Kidney epithelial cell (primary cell): ENCODE measurements around the gene SGO2. TPM values are rescaled to one million over a fixed set of nuclear protein-coding genes. Genes with fewer than 3 reads are reported as not detected.

ENCODE experiments used
- DNase-seq: peaks from one replicate; pipeline ENCODE4 v3.0.0-alpha.2; 2010; ENCODE audit warnings: low read depth
- H3K27me3 ChIP-seq: 2 replicates; pipeline ENCODE4 v1.6.0; 2011; ENCODE audit warnings: low read length; ENCODE audit not compliant: control insufficient read depth, insufficient read depth
- H3K36me3 ChIP-seq: 2 replicates; pipeline ENCODE4 v1.5.1; 2011; ENCODE audit warnings: low read length; ENCODE audit not compliant: control insufficient read depth, insufficient read depth
- H3K4me3 ChIP-seq: 2 replicates; pipeline ENCODE4 v1.5.1; 2011; ENCODE audit warnings: low read depth, mild to moderate bottlenecking, control low read depth, low read length
- CTCF ChIP-seq: IDR thresholded peaks from 2 replicates; pipeline ENCODE4 v1.5.1; 2011; ENCODE audit warnings: mild to moderate bottlenecking, moderate library complexity, low read length, control low read depth, inconsistent platforms; ENCODE audit not compliant: insufficient read depth, poor library complexity, severe bottlenecking
- total RNA-seq: library from RNA; depleted of rRNA; stranded (reverse); fragments of >200 nt; gene quantifications from 2 replicates; pipeline ENCODE4 v1.2.3, GENCODE V29; 2015

SGO2 gene
- total RNA-seq, 1 donor from 2014 or later, result 5.4 TPM

GRCh38 chr2:200584639-200585038 is 58.6 kb downstream of the SGO2 start:
- no peak for DNase-seq
- TF ChIP-seq CTCF, result no peak
- H3K4me3 ChIP-seq, result no peak overlapping the region
- no peaks in the 10 kb centered on the region for H3K36me3 ChIP-seq
- H3K27me3 ChIP-seq, result no peaks in the 10 kb centered on the region

- DNase-seq, result no peak
- no peaks in the 10 kb centered on the region for H3K36me3 ChIP-seq
- H3K27me3 ChIP-seq, result no peaks in the 10 kb centered on the region
- TF ChIP-seq CTCF, result no peak
- H3K4me3 ChIP-seq, result peak overlapping the region; percentile 42
Measured at GRCh38 chr2:200585340-200585729, 59.3 kb downstream of the SGO2 start.

GRCh38 chr2:200585730-200586643 is 60.0 kb downstream of the SGO2 start, which contains the start of gene AOX1:
Gene AOX1 (plus strand): TSS chr2:200586014. CDS start chr2:200586109, 95 bp downstream.
- Histone ChIP-seq H3K4me3 (peak within 1 kb of the TSS; percentile 42), H3K36me3 (no peaks in the 10 kb centered on the region), H3K27me3 (no peaks in the 10 kb centered on the region)
- TF ChIP-seq CTCF, result peak; percentile 27
- no peak for DNase-seq

DNA sequence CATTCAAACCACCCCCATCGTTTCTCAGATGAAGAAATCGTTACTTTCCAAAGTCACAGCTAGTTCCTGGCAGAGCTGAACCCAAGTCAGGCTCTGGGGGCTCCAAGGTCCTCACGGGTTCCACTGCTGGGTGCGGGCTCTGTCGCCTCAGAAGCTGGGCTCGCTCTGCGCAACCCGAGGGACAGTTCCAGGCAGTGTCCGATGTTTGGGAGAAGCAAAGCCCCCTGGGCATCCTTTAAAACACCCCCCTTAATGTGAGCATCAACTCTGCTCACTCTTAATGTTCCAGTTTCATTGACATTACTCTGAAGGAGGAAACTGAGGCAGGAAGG is 60.6 kb downstream of the SGO2 start:
- Histone ChIP-seq H3K36me3 (no peaks in the 10 kb centered on the region), H3K27me3 (no peaks in the 10 kb centered on the region), H3K4me3 (no peak overlapping the region)
- TF ChIP-seq CTCF, result no peak
- no peak for DNase-seq

- H3K27me3 ChIP-seq, result no peaks in the 10 kb centered on the region
- H3K4me3 ChIP-seq, result no peak overlapping the region
- DNase-seq, result no peak
- TF ChIP-seq CTCF, result no peak
- no peaks in the 10 kb centered on the region for H3K36me3 ChIP-seq
Measured at GRCh38 chr2:200587007-200587616, 61.1 kb downstream of the SGO2 start.
